ENCODE results near the gene TPGS2. TPM values are rescaled to one million over a fixed set of nuclear protein-coding genes. Genes with fewer than 3 reads are reported as not detected.
A peak's percentile ranks its signal among the peaks of the same experiment; 100 is the strongest.

TPGS2 gene
- total and polyA plus RNA-seq, 11 donors = 12.5 to 67.6 (median 36.5) TPM

DNA sequence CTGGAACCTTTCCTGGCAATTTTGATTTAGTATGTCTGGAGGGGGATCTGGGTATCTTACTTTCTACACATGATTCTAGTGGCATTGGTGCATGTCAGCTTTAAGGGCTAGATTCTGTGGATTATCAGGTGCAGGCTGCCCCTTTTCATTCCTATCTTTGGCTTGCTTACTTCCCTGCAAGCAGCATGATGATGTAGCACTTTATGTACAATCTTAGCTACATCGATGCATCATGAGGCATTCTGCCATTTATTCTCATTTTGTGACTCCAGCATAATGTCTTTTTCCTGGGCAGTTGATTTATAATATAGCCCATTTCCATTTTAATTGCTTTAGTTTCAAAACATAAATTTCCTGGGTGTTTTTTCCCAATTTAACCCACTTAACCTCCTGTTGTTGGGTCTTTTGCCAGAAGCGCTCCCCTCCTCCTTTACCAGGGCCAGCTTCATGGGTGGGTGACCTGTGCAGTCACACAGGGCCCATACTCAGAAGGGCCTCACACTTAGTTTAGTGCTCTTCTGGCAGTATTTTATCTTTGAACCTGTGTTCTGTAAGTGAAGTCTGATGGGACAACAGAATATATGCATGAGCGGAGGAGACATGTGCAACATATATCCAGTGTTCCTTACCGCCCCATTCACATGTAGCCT, 36.0 kb downstream of the TPGS2 start:
- H3K4me1 ChIP-seq = peaks cover 0 to under 1% (median 0%) of the 10 kb centered on the region in 12 donors
- no peak for TF ChIP-seq POLR2A (IDR thresholded peaks at IDR 0.05)
- TF ChIP-seq, protein P1, sequence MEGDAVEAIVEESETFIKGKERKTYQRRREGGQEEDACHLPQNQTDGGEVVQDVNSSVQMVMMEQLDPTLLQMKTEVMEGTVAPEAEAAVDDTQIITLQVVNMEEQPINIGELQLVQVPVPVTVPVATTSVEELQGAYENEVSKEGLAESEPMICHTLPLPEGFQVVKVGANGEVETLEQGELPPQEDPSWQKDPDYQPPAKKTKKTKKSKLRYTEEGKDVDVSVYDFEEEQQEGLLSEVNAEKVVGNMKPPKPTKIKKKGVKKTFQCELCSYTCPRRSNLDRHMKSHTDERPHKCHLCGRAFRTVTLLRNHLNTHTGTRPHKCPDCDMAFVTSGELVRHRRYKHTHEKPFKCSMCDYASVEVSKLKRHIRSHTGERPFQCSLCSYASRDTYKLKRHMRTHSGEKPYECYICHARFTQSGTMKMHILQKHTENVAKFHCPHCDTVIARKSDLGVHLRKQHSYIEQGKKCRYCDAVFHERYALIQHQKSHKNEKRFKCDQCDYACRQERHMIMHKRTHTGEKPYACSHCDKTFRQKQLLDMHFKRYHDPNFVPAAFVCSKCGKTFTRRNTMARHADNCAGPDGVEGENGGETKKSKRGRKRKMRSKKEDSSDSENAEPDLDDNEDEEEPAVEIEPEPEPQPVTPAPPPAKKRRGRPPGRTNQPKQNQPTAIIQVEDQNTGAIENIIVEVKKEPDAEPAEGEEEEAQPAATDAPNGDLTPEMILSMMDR (IDR thresholded peaks at IDR 0.05) = no peak
- DNase-seq (no peak), ATAC-seq (no peak)
- no peaks in the 10 kb centered on the region for H3K27me3 ChIP-seq
- WGBS, 4 donors = 95 to 97% (median 96%) methylated on average over 4 of the region's 4 CpGs
- no peak overlapping the region for H3K27ac ChIP-seq
- no peak overlapping the region for H3K4me3 ChIP-seq
- H3K9me3 ChIP-seq = no peaks in the 10 kb centered on the region
- intact Hi-C loops (cut with DNase I) = no loop called here
- peaks cover 0 to 82% (median 67%) of the 10 kb centered on the region in 9 donors for H3K36me3 ChIP-seq

DNA sequence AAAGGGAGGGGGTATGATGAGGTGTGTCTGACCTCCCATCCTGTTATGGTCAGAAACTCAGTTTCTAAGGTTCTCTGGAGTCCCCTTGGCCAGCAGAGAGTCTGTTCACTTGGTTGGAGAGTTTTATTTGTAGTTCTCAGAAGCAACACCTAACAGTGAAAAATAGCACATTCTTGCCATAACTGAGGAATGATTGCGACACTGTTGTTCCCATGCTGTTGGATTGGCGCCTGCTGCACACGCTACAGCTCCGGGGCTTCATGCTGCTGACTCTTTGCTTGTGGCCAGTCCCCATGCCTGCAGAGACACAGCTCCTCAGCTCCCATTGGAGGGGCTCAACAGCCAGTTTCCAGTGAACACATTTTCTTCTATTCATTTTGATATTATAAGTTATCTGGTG, 42.1 kb downstream of the TPGS2 start:
- DNase-seq (peak in 4 of 5 donors; percentile 34 to 70 (median 44)), ATAC-seq (peak; percentile 75 to 89 (median 86))
- Histone ChIP-seq H3K36me3 (peaks cover 0 to 35% (median 25%) of the 10 kb centered on the region in 9 donors), H3K27me3 (no peaks in the 10 kb centered on the region), H3K4me3 (no peak overlapping the region), H3K9me3 (no peaks in the 10 kb centered on the region), H3K27ac (peak overlapping the region in 8 of 12 donors; percentile 8 to 81 (median 54)), H3K4me1 (peaks cover 0 to 21% (median 9%) of the 10 kb centered on the region in 12 donors)
- 43 to 55% (median 46%) methylated on average over 4 of the region's 4 CpGs for WGBS, 4 donors
- intact Hi-C loops (cut with DNase I) = no loop called here
- TF ChIP-seq, protein P1 (IDR thresholded peaks at IDR 0.05) = no peak
- TF ChIP-seq POLR2A (IDR thresholded peaks at IDR 0.05) = no peak

DNA sequence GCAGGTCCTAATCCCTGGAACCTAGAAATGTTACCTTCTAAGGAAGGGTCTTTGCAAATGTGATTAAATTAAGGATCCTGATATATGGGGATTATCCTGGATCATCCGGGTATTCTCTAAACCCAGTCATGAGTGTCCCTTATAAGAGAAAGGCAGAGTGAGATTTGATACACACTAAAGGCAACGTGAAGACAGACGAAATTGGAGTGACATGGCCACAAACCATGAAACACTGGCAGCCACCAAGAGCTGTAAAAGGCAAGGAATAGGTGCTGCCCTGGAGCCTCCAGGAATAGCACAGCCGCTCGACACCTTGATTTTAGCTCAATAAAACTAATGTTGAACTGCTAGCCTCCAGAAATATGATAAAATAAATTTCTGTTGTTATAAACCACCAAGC, 45.0 kb downstream of the TPGS2 start:
- H3K27ac ChIP-seq = no peak overlapping the region
- 84 to 91% (median 87%) methylated on average over 5 of the region's 5 CpGs for WGBS, 4 donors
- H3K36me3 ChIP-seq = peaks cover 0 to 37% (median 25%) of the 10 kb centered on the region in 9 donors
- peaks cover 0 to 21% (median 9%) of the 10 kb centered on the region in 12 donors for H3K4me1 ChIP-seq
- ATAC-seq (no peak), DNase-seq (no peak)
- no peaks in the 10 kb centered on the region for H3K9me3 ChIP-seq
- TF ChIP-seq, protein P1 (IDR thresholded peaks at IDR 0.05) = no peak
- no peak for TF ChIP-seq POLR2A (IDR thresholded peaks at IDR 0.05)
- intact Hi-C loops (cut with DNase I) = no loop called here
- H3K4me3 ChIP-seq = no peak overlapping the region
- H3K27me3 ChIP-seq = no peaks in the 10 kb centered on the region

DNA sequence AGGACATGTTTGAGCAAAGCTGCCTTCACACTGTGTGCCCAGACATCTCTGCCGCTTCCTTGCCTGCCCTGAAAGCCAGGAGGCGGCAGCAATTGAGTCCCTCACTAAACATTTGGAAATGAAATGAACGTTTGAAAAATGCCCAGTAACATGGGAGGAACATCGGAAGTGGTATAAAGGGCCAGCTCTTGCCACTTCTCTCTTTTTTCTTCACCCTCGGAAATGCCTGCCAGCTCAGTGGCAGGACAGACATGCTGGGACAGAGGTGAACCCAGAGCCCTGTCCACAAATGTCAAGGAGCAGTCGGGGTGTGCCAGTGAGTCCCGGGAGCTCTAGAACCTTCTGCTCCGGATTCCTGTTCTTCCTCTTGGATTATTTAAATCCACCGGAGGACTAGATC, 46.1 kb downstream of the TPGS2 start:
- Histone ChIP-seq H3K4me1 (peaks cover 0 to 23% (median 9%) of the 10 kb centered on the region in 12 donors), H3K36me3 (peaks cover 0 to 35% (median 25%) of the 10 kb centered on the region in 9 donors), H3K9me3 (no peaks in the 10 kb centered on the region), H3K4me3 (no peak overlapping the region), H3K27ac (peak overlapping the region in 1 of 12 donors; percentile 9), H3K27me3 (no peaks in the 10 kb centered on the region)
- intact Hi-C loops (cut with DNase I) = no loop called here
- DNase-seq (no peak), ATAC-seq (peak in 1 of 4 donors; percentile 39)
- TF ChIP-seq, protein P1 (IDR thresholded peaks at IDR 0.05) = no peak
- TF ChIP-seq POLR2A (IDR thresholded peaks at IDR 0.05) = no peak
- WGBS, 4 donors = 76 to 84% (median 81%) methylated on average over 9 of the region's 9 CpGs

Measured in heart left ventricle (tissue), 16 donors.